GM12874 (cell line): ENCODE data around the gene ERCC4.

Experiments used
- CTCF ChIP-seq: IDR thresholded peaks from 2 replicates; pipeline ENCODE4 v1.5.1; 2011; ENCODE audit warnings: low read depth, mild to moderate bottlenecking, control low read depth, low read length, moderate library complexity; ENCODE audit not compliant: insufficient read depth

Gene ERCC4

GRCh38 chr16:13948086-13948485 is 28.1 kb downstream of the ERCC4 start:
- TF ChIP-seq CTCF, result no peak

GRCh38 chr16:13950821-13951547 is 31.0 kb downstream of the ERCC4 start:
- TF ChIP-seq CTCF, result no peak

GRCh38 chr16:13951611-13952010 is 31.7 kb downstream of the ERCC4 start:
- TF ChIP-seq CTCF, result no peak

GRCh38 chr16:13953501-13953900 is 33.5 kb downstream of the ERCC4 start:
- no peak for TF ChIP-seq CTCF

- no peak for TF ChIP-seq CTCF
These were observed 36.8 kb downstream of the ERCC4 start for GRCh38 chr16:13956635-13957196.

- no peak for TF ChIP-seq CTCF
These were observed 37.5 kb downstream of the ERCC4 start for GRCh38 chr16:13957197-13958078.

- TF ChIP-seq CTCF, result no peak
These were observed 38.5 kb downstream of the ERCC4 start for GRCh38 chr16:13958474-13958873.
